ENCODE data around the gene RELCH. TPM values are rescaled to one million over a fixed set of nuclear protein-coding genes. Genes with fewer than 3 reads are reported as not detected.

RELCH gene
- total and polyA plus RNA-seq, 9 donors, result 11.2 to 32.7 (median 23.6) TPM

GRCh38 chr18:62339106-62339988 lies 152.3 kb downstream of the RELCH start:
- TF ChIP-seq CTCF (IDR thresholded peaks at IDR 0.05) (no peak), EP300 (IDR thresholded peaks at IDR 0.05) (no peak), POLR2A (IDR thresholded peaks at IDR 0.05) (no peak)
- no peak for DNase-seq
- H3K4me3 ChIP-seq, result no peak overlapping the region
- H3K4me1 ChIP-seq (ENCODE audit: insufficient read depth), result no peaks in the 10 kb centered on the region
- intact Hi-C loops (cut with DNase I), result no loop called here
- no peaks in the 10 kb centered on the region for H3K27me3 ChIP-seq
- WGBS, 3 donors, result 43 to 46% (median 44%) methylated on average over 15 of the region's 15 CpGs
- no peaks in the 10 kb centered on the region for H3K9me3 ChIP-seq
- no peak overlapping the region for H3K27ac ChIP-seq
- H3K36me3 ChIP-seq, result no peaks in the 10 kb centered on the region

- no peaks in the 10 kb centered on the region for H3K4me1 ChIP-seq (ENCODE audit: insufficient read depth)
- no peaks in the 10 kb centered on the region for H3K9me3 ChIP-seq
- TF ChIP-seq POLR2A (IDR thresholded peaks at IDR 0.05), result no peak
- TF ChIP-seq CTCF (IDR thresholded peaks at IDR 0.05), result no peak
- TF ChIP-seq EP300 (IDR thresholded peaks at IDR 0.05), result no peak
- H3K4me3 ChIP-seq, result no peak overlapping the region
- no peaks in the 10 kb centered on the region for H3K36me3 ChIP-seq
- no peak for DNase-seq
- 80 to 86% (median 82%) methylated on average over 9 of the region's 9 CpGs for WGBS, 3 donors
- H3K27me3 ChIP-seq, result no peaks in the 10 kb centered on the region
- no peak overlapping the region for H3K27ac ChIP-seq
- intact Hi-C loops (cut with DNase I), result no loop called here
These were observed 153.9 kb downstream of the RELCH start for GRCh38 chr18:62340996-62341395.

GRCh38 chr18:62341473-62341872 lies 154.4 kb downstream of the RELCH start:
- Histone ChIP-seq H3K27me3 (no peaks in the 10 kb centered on the region), H3K27ac (no peak overlapping the region), H3K4me3 (no peak overlapping the region), H3K9me3 (no peaks in the 10 kb centered on the region), H3K4me1 (ENCODE audit: insufficient read depth) (no peaks in the 10 kb centered on the region), H3K36me3 (no peaks in the 10 kb centered on the region)
- WGBS, 3 donors, result 60 to 68% (median 61%) methylated on average over 3 of the region's 3 CpGs
- TF ChIP-seq CTCF (IDR thresholded peaks at IDR 0.05), result no peak
- intact Hi-C loops (cut with DNase I), result no loop called here
- no peak for DNase-seq

- H3K9me3 ChIP-seq, result no peaks in the 10 kb centered on the region
- no peaks in the 10 kb centered on the region for H3K4me1 ChIP-seq (ENCODE audit: insufficient read depth)
- no peak overlapping the region for H3K27ac ChIP-seq
- TF ChIP-seq CTCF (IDR thresholded peaks at IDR 0.05), result no peak
- TF ChIP-seq EP300 (IDR thresholded peaks at IDR 0.05), result no peak
- TF ChIP-seq POLR2A (IDR thresholded peaks at IDR 0.05), result no peak
- 80 to 87% (median 80%) methylated on average over 4 of the region's 4 CpGs for WGBS, 3 donors
- H3K27me3 ChIP-seq, result no peaks in the 10 kb centered on the region
- H3K4me3 ChIP-seq, result no peak overlapping the region
- DNase-seq, result no peak
- intact Hi-C loops (cut with DNase I), result no loop called here
- no peaks in the 10 kb centered on the region for H3K36me3 ChIP-seq
These were observed 155.8 kb downstream of the RELCH start for GRCh38 chr18:62342884-62343283.

Measured in ovary (tissue), 9 donors.